Activated T-helper 2 cell treated with anti-CD3 and anti-CD28 coated beads, Interferon-gamma antibody, Interleukin-2, Interleukin-4, amounts not matched to agents 10 μg/mL and 5 μg/mL and 100 μg/mL, durations not matched to agents 14 hours and 24 hours and 36 hours (primary cell): Measurements from ENCODE around the gene PLEKHH1. TPM values are rescaled to one million over a fixed set of nuclear protein-coding genes. Genes with fewer than 3 reads are reported as not detected.

Source experiments
- DNase-seq: peaks from one replicate; pipeline ENCODE4 v3.0.0; 2021; ENCODE audit warnings: low spot score
- H3K27ac Mint-ChIP-seq: one replicate; pipeline ENCODE4 v1.8.0; 2021; ENCODE audit warnings: mixed read lengths
- H3K27me3 Mint-ChIP-seq: one replicate; pipeline ENCODE4 v1.8.0; 2021; ENCODE audit warnings: low read depth, mixed read lengths
- H3K36me3 Mint-ChIP-seq: one replicate; pipeline ENCODE4 v1.8.0; 2021; ENCODE audit warnings: low read depth, mixed read lengths
- H3K4me1 Mint-ChIP-seq: one replicate; pipeline ENCODE4 v1.8.0; 2021; ENCODE audit warnings: low read depth, mixed read lengths
- H3K4me3 Mint-ChIP-seq: one replicate; pipeline ENCODE4 v1.8.0; 2021; ENCODE audit warnings: low read depth, mild to moderate bottlenecking, moderate library complexity, mixed read lengths
- H3K9me3 Mint-ChIP-seq: one replicate; pipeline ENCODE4 v1.8.0; 2021; ENCODE audit warnings: mixed read lengths
- intact Hi-C: fragments of 100-400 bp; cut with micrococcal nuclease; formaldehyde crosslinking; loops from one replicate; pipeline ENCODE4 v1.15.1; 2023
- total RNA-seq: library from RNA; stranded (reverse); gene quantifications from 2 replicates; pipeline ENCODE4 v1.2.3, GENCODE V29; 2022

Gene PLEKHH1
- total RNA-seq, 1 donor from 2014 or later, result 1.5 TPM

DNA sequence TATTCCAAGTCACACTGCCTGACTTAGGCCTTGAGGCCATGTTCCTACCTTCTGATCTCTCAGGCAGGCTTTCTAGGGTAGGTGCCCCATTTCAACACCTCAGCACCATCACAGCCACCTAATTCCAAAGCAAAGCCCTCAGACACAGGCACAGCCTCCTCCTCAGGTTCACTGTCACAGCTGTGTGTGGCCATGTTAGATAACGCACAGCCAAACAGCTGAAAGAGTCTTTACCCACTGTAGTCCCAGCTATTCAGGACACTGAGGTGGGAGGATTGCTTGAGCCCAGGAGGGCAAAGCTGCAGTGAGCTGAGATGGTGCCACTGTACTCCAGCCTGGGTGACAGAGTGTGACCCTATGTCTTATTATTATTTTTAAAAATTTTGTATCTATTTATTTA, 37.3 kb upstream of the PLEKHH1 start:
- DNase-seq, result no peak
- Mint-ChIP-seq H3K4me1 (peaks cover 4% of the 10 kb centered on the region), H3K9me3 (peaks cover 29% of the 10 kb centered on the region), H3K27ac (no peak overlapping the region), H3K36me3 (peaks cover 8% of the 10 kb centered on the region), H3K27me3 (peaks cover 25% of the 10 kb centered on the region), H3K4me3 (no peak overlapping the region)
- intact Hi-C loops, result no loop called here

DNA sequence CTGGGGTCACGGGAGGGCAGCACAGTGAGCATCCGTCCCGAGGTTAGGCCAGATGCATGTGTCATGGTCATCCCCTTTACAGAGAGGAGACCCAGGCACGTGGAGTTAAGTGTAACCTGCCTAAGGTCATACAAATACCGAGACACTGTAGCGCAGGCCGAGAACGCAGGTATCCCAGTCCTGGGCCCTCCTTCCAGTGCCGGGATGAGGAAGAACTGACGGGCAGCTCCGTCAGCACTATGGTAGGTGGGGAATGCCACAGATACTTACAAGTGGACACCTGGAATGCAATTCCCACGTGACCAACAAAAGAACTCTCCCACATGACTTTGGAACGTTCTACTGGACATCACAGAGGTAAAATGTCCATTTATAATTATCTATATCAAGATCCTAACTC, 35.9 kb upstream of the PLEKHH1 start:
- H3K4me1 Mint-ChIP-seq, result peaks cover 4% of the 10 kb centered on the region
- intact Hi-C loops, result no loop called here
- H3K27ac Mint-ChIP-seq, result no peak overlapping the region
- H3K36me3 Mint-ChIP-seq, result peaks cover 8% of the 10 kb centered on the region
- no peak overlapping the region for H3K4me3 Mint-ChIP-seq
- DNase-seq, result no peak
- peaks cover 17% of the 10 kb centered on the region for H3K27me3 Mint-ChIP-seq
- peaks cover 25% of the 10 kb centered on the region for H3K9me3 Mint-ChIP-seq

DNA sequence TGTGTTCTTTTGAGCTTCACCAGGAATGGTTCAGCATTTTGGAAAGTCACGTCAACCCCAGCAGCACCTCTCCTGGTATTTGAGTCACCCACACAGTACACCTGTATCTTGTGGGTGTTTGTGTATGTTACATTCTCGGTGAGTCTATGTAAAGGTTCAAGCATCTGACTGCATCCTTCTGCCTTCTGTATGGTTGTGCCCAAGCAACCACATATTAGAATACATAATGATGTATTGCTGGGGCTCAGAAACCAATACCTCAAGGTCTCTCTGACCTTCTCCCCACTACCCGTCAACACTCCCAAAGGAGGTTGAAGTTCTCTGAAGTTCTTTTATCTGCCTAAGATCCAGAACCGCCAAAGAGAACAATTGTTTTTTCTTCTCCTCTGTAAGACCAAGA, 35.4 kb upstream of the PLEKHH1 start:
- H3K9me3 Mint-ChIP-seq, result peaks cover 20% of the 10 kb centered on the region
- peaks cover 5% of the 10 kb centered on the region for H3K36me3 Mint-ChIP-seq
- peaks cover 4% of the 10 kb centered on the region for H3K4me1 Mint-ChIP-seq
- intact Hi-C loops, result no loop called here
- peaks cover 16% of the 10 kb centered on the region for H3K27me3 Mint-ChIP-seq
- DNase-seq, result no peak
- no peak overlapping the region for H3K4me3 Mint-ChIP-seq
- no peak overlapping the region for H3K27ac Mint-ChIP-seq

DNA sequence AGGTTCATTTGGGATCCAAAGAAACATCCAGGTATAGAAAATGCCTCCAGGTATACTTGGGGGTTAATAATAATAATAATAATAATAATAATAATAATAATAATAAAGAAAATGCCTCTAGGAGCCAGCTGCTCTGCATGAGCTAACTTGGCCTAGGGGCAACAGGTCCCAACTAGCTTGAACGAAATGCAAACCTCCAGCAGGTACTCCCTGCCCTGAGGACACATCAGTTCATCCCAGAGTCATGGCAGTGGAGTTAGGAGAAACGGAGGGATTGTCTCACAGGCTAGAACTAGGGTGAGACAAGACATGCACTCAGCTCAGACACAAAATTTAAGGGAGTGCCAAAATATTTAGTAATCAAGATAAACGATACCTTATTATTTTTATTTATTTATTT, 32.1 kb upstream of the PLEKHH1 start:
- no peak for DNase-seq
- H3K4me3 Mint-ChIP-seq, result no peak overlapping the region
- H3K4me1 Mint-ChIP-seq, result peaks cover 1% of the 10 kb centered on the region
- H3K27ac Mint-ChIP-seq, result no peak overlapping the region
- H3K36me3 Mint-ChIP-seq, result no peaks in the 10 kb centered on the region
- intact Hi-C loops, result no loop called here
- H3K27me3 Mint-ChIP-seq, result peaks cover 22% of the 10 kb centered on the region
- no peaks in the 10 kb centered on the region for H3K9me3 Mint-ChIP-seq

DNA sequence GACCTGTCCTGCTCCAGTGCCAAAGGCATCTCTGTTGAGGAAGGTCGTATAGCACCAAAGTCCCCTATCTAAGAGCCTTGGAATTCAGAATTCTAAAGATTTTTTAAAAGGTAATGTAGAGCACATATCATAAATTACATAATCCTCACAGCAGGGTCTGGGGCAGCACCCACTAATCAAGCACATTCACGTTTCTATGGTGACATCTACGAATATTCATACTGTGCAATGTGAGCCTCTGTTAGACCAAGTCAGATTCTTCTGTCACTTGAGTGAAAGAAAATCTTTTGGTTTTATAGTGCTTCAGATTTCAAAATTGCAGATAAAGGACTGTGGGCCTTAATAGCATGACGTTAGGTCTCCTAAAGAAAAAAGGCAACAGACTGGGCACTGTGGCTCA, 31.4 kb upstream of the PLEKHH1 start:
- no peak for DNase-seq
- Mint-ChIP-seq H3K36me3 (no peaks in the 10 kb centered on the region), H3K4me1 (peaks cover 1% of the 10 kb centered on the region), H3K27ac (no peak overlapping the region), H3K27me3 (peaks cover 28% of the 10 kb centered on the region), H3K4me3 (no peak overlapping the region), H3K9me3 (no peaks in the 10 kb centered on the region)
- intact Hi-C loops, result no loop called here

DNA sequence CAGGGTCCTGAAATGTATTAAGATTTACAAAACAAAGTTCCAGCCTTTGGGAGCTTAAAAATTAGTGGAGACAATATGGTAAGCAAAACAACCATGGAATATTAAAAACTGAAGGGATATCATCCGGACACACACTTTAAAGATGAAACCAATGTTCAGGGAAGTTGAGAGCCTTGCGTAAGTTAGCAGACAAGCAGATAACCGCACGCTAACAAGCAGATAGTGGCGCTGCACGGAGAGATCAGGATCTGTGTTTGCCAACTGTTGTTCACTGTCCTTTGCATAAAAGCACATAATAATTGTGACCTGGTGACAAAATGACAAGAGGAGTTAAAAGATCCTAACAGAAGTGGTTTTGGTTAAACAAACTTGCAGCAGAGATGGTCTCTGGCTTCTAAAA, 30.2 kb upstream of the PLEKHH1 start:
- H3K4me1 Mint-ChIP-seq, result peaks cover under 1% of the 10 kb centered on the region
- no peaks in the 10 kb centered on the region for H3K9me3 Mint-ChIP-seq
- peaks cover 31% of the 10 kb centered on the region for H3K27me3 Mint-ChIP-seq
- no peak overlapping the region for H3K27ac Mint-ChIP-seq
- intact Hi-C loops, result no loop called here
- no peak for DNase-seq
- no peaks in the 10 kb centered on the region for H3K36me3 Mint-ChIP-seq
- H3K4me3 Mint-ChIP-seq, result no peak overlapping the region

DNA sequence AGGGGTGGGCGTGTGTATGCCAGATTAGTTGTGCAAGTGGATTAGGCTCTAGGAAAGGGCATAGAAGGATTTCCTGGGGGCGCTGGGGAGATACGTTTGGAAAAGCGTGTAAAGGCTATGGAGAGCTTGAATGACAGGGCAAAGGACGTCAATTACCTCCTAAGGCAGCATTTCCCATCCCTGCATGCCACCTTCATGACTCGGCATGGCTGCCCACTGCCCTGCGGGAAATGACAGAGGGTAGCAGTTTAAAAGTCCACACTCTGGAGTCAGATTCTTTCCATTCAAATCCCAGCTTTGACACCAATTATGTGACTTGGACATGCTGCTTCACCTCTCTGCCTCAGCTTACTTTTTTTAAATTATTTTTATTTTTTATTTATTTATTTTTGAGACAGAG, 29.8 kb upstream of the PLEKHH1 start:
- peaks cover 30% of the 10 kb centered on the region for H3K27me3 Mint-ChIP-seq
- H3K9me3 Mint-ChIP-seq, result no peaks in the 10 kb centered on the region
- H3K27ac Mint-ChIP-seq, result no peak overlapping the region
- intact Hi-C loops, result no loop called here
- no peak overlapping the region for H3K4me3 Mint-ChIP-seq
- no peak for DNase-seq
- no peaks in the 10 kb centered on the region for H3K4me1 Mint-ChIP-seq
- H3K36me3 Mint-ChIP-seq, result no peaks in the 10 kb centered on the region

DNA sequence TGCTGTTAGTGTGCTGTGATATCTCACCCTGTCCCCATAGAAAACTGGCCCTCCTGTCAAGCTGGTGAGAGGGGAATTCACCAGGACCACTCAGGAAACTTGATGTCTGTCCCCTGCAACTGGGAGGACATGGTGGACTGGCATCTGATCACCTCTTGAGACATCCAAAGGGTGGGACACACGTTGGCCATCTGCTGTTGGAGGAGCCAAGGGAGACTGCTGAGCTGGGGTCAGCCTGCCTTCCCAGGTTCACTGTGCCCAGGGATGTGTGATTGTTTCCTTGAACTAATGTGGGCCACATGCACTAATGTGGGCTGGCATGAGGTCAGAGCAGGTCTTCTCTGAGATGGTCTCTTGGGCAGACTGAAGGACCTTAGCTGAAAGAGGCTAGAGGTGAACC, 27.8 kb upstream of the PLEKHH1 start:
- intact Hi-C loops, result no loop called here
- no peak for DNase-seq
- no peak overlapping the region for H3K27ac Mint-ChIP-seq
- H3K9me3 Mint-ChIP-seq, result no peaks in the 10 kb centered on the region
- H3K4me1 Mint-ChIP-seq, result no peaks in the 10 kb centered on the region
- peaks cover 28% of the 10 kb centered on the region for H3K27me3 Mint-ChIP-seq
- H3K4me3 Mint-ChIP-seq, result no peak overlapping the region
- H3K36me3 Mint-ChIP-seq, result no peaks in the 10 kb centered on the region

DNA sequence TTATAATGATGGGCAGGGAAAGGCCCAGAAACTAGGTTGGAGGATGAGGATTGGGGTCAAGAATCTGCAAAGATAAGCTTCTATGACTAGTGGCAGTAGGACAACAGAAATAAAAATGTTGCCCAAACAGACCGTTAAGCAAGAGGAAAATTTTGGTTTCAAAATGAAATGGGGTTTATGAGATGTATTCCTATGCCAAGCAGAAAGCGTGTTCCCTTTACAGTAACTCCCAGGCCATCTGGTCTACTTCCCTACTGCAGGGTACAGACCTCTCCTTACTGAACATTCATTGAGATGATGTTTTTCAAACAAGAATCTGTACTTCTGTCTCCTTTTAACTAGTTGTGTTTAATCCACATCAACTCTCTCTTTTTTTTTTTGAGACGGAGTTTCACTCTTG, 24.1 kb upstream of the PLEKHH1 start:
- H3K4me3 Mint-ChIP-seq, result no peak overlapping the region
- intact Hi-C loops, result no loop called here
- H3K4me1 Mint-ChIP-seq, result no peaks in the 10 kb centered on the region
- H3K36me3 Mint-ChIP-seq, result no peaks in the 10 kb centered on the region
- H3K27ac Mint-ChIP-seq, result no peak overlapping the region
- H3K27me3 Mint-ChIP-seq, result peaks cover 58% of the 10 kb centered on the region
- H3K9me3 Mint-ChIP-seq, result no peaks in the 10 kb centered on the region
- DNase-seq, result no peak

DNA sequence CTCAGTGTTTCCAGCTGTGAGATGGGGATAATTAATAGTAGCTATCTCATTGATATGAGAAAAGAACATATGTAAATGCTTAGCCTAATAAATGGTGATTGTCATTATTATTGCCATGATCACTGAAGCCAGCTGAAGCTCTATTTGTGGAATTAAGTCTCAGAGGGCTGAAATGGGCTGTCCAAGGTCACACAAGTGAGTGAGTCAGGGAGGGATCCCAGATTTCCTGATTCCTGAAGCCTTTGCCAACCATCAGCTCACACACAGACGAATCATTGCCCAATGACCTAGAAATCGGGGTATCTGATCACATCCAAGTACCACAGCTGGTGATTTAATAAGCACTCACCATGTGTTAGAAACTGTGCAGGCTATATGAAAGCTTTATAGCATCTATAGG, 23.0 kb upstream of the PLEKHH1 start:
- no peak for DNase-seq
- H3K9me3 Mint-ChIP-seq, result no peaks in the 10 kb centered on the region
- intact Hi-C loops, result loop anchor here (5.0 kb wide), 1 partner anchor 83 kb away; no protein-coding TSS in a partner anchor
- H3K27me3 Mint-ChIP-seq, result peaks cover 61% of the 10 kb centered on the region
- no peak overlapping the region for H3K27ac Mint-ChIP-seq
- H3K36me3 Mint-ChIP-seq, result no peaks in the 10 kb centered on the region
- no peak overlapping the region for H3K4me3 Mint-ChIP-seq
- peaks cover 2% of the 10 kb centered on the region for H3K4me1 Mint-ChIP-seq

DNA sequence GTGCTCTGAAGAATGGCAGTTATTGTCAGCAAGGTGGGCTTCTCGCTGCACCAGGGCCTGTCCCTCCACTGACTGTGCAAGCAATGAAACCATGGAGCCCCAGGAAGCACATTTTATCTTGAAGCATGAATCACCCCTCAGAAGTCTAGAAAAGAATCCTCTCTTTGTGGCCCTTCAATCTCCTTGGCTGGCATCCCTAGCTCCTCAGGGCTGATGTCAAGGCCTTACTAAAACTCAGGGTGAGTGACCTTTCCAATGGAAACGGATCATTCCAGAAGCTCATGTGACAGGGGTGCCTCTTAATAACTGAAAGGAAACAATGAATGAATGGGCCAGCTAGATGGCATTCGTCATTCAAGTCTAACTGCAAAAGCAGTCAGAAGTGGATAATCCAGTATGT, 22.3 kb upstream of the PLEKHH1 start:
- Mint-ChIP-seq H3K4me3 (no peak overlapping the region), H3K27me3 (peaks cover 63% of the 10 kb centered on the region), H3K9me3 (no peaks in the 10 kb centered on the region), H3K4me1 (peaks cover 2% of the 10 kb centered on the region), H3K36me3 (no peaks in the 10 kb centered on the region), H3K27ac (no peak overlapping the region)
- DNase-seq, result no peak
- intact Hi-C loops, result loop anchor here (5.0 kb wide), 1 partner anchor 84 kb away; no protein-coding TSS in a partner anchor

DNA sequence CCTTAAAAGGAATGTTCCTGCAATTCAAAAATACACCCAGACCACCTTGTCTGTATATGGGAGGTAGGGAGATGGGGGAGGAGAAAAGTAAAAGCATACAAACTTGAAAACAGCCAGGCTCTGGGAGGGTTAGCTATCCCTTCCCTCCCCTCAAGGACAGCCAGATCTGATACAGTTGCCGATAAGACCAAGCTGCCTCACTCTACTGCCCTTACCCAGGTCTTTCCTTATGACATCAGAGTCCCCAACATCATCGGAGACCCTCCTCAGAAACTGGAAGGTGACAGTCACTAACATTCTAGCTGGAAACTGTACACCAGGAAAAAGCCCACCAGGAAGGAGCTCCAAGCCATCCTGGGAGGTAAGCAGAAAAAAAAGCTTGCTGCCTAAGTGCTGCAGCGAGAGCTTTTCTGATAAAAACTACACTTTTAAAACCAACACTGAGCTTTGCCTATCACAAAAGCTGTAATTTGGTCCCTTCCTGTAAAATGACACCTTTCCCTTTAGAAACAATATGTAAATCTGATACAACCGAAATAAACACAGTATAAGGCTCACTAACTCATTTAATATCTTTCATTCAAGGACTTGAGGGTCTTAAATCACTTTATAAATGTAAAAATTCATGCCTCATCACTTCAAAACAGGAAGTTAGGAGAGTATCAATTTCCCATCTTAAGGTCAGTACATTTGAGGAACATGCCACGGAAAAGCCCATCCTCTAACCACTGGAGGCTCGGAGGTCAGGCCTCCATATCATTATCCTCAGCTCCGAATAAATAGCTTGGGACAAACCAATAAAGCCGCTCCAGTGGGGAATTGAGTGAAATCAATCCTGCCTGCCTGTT, 20.4 kb upstream of the PLEKHH1 start:
- peaks cover 2% of the 10 kb centered on the region for H3K4me1 Mint-ChIP-seq
- no peak for DNase-seq
- no peaks in the 10 kb centered on the region for H3K9me3 Mint-ChIP-seq
- H3K27ac Mint-ChIP-seq, result no peak overlapping the region
- peaks cover 70% of the 10 kb centered on the region for H3K27me3 Mint-ChIP-seq
- no peak overlapping the region for H3K4me3 Mint-ChIP-seq
- no peaks in the 10 kb centered on the region for H3K36me3 Mint-ChIP-seq
- intact Hi-C loops, result loop anchor here (5.0 kb wide), 1 partner anchor 85 kb away; no protein-coding TSS in a partner anchor

DNA sequence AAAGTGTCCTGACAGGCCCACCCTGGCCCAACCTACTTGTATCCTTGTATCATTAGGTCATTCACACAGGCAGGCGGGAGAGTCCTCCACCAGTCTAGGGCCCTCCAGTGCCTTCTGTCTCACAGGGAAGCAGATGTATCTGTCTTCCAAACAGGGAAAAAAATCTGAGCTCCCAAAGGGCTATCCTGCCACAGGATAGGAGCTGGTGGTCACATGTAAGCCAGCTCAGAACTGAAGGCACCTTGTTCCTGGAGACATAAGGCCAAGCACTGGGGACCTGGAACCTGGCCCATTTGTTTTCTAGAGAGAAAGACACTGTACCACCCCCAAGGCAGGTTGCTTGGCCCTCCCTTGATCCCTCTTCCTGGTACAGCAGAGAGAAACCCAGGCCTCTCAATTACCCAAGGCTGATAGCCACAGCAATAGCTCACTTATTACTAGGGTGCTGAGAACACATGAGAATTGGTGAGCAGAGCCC, 19.4 kb upstream of the PLEKHH1 start:
- Mint-ChIP-seq H3K4me3 (peak overlapping the region; percentile 81), H3K9me3 (no peaks in the 10 kb centered on the region), H3K36me3 (no peaks in the 10 kb centered on the region), H3K4me1 (peaks cover 2% of the 10 kb centered on the region), H3K27ac (no peak overlapping the region), H3K27me3 (peaks cover 73% of the 10 kb centered on the region)
- no peak for DNase-seq
- intact Hi-C loops, result loop anchor here (1.0 to 5.0 kb wide), 2 partner anchors 25 to 86 kb away; partner anchors contain the start of gene TMEM229B
